ENCODE measurements around the gene ALOX5AP.
"Not testable (repeated sequence)": the region's sequence is repeated elsewhere in the genome, so short reads cannot be mapped to it uniquely, and the experiment has no call there.

The ALOX5AP gene

GRCh38 chr13:30739237-30739528 lies 3.8 kb downstream of the ALOX5AP start:
- DNase-seq: no peak

- no peak for DNase-seq
These were observed 4.7 kb downstream of the ALOX5AP start for GRCh38 chr13:30739761-30740642.

DNA sequence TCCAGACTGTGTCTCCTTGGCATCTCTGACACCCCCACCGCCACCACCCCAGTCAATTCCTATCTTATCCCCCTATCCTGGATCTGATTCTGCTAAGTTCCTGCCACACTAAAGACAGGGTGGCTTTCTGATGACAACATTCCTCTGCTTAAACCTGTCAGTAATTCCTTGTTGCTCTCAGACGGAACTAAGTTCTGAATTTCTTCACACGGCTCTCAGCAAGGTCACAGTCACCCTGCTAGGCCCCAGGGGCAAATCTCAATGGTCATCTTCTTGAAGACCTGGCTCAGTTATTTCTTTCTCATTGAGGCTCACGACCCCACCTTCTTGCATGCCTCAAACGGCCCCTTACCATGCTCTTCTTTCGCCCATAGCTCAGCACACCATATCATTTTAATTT lies 7.6 kb downstream of the ALOX5AP start:
- DNase-seq: no peak

DNA sequence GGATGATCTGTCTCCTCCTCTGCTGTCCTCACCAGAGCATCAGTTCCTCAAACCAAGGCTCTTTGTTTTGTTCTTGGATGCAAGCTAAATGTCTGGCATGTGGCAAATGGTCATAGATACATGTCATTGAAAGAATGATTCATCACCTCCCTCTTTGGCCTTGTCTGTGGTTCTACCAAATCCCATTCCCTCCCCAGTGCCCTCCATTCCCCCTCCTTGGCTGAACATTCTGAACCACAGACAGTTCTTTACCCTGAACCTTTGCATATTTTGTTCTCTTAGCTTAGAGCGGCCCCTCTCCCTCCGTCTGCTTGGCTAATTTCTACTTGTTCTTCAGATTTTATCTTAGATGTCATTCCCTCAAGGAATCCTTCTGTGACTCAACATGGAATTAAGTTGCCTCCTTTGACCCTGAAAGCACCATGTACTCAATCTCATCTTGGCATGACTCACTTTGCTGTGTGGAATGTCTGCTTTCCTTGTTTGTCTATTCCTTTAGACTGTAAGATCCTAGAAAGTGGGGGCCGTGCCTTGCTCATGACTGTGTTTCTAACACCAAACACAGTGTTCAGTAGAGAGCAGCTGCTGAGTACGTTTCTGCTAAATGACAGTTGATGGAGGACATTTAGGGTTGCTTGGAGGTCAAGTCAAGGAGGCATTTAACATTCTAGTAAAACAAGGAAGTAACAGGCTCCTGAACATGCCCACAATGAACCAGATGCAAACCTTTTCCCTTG lies 8.1 kb downstream of the ALOX5AP start:
- no peak for DNase-seq

DNA sequence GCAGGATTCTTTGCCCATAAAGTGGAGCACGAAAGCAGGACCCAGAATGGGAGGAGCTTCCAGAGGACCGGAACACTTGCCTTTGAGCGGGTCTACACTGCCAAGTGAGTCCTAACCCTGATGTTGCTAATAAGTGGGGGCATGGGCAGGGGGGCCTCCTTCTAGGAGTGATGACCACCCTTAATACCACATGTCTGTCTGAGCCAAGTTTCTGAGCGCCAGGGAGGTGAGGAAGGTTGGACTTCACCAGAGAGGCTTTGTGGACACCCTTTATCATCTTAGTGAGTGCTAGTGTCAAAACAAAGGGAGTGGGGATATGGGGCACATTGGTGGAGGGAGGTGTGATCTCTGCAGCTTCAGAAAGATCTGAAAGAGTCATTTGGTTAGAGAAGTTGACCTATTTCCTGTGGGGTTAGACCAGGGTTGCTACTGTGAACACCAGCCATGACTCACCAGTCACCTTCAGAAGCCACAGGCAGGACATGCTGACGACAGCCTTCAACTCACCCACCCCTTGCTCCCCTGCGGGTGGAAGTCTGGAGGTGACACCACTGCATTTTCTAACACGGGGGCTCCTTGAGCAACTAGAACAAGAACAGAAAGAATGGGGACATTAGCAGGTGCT lies 8.8 kb downstream of the ALOX5AP start:
- no peak for DNase-seq

- no peak for DNase-seq
These were observed 9.3 kb downstream of the ALOX5AP start for GRCh38 chr13:30744681-30745077.

GRCh38 chr13:30745906-30746686 lies 10.8 kb downstream of the ALOX5AP start:
- DNase-seq: no peak

DNA sequence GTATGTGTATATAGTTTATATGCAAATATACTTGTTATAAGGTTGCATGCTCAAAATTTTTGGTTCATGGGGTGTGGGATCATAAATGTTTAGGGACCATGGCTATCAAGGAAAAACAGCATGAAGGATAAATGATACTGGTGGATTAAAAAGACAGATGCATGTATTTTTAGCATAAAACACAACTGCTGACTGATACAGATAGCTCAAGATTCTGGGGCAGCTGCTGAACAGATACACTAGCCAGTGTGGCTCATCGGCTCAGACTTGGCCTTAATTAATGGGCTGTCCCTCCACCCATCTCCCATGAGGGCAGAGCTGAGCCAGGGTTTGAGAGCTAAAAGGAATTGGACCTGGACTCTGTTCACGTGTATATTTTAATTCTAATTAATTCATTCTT lies 11.4 kb downstream of the ALOX5AP start:
- no peak for DNase-seq

GRCh38 chr13:30747845-30748244 lies 12.5 kb downstream of the ALOX5AP start:
- DNase-seq: not testable (repeated sequence)

DNA sequence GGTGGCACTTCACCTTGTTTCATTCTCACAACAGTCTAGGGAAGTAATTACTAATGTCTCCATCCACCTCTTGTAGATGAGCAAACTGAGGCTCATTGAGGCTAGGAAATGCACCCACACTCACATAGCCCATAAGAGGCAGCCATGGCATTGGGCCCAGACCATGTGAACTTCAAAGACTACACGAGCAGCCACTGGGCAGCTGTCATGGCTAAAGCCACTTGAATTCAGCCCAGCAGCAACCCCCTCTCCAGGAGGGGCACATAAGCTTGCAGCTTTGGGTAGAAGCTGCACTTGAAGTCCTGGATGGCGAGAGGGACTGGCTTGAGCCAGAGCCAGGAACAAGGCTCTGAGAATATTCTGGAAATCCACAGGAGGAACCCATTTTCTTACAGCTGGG lies 13.4 kb downstream of the ALOX5AP start:
- DNase-seq: no peak

GRCh38 chr13:30750036-30750435 lies 14.7 kb downstream of the ALOX5AP start:
- DNase-seq: no peak

DNA sequence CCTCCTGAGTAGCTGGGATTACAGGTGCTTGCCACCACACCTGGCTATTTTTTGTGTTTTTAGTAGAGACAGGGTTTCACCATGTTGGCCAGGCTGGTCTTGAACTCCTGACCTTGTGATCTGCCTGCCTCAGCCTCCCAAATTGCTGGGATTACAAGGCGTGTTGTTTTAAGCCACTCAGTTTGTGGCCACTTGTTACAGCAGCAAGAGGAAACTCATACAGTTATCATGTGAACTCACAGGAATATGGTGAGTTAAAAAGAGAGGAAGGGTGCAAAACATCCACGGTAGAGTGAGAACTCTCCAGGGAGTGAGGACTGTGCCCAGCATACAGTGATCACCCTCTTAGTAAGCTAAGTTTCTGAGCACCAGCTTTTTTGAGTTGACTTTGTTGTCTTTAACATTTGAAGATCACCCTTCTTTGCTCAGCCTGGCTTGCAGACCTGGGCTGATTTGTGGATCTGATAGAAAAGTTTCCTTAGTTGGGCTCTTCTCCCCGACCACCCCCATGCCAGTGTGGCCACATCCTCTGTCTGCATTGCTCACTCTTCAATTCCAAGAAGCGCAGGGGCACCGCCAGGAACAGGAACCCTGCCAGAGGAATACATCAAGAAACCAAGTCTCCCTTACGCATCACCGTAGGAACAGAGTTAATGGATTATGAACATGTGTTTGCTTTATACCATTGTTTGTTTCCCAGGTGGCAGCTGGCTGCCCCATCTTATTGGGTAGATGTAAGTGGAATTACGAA lies 16.0 kb downstream of the ALOX5AP start:
- DNase-seq: no peak

DNA sequence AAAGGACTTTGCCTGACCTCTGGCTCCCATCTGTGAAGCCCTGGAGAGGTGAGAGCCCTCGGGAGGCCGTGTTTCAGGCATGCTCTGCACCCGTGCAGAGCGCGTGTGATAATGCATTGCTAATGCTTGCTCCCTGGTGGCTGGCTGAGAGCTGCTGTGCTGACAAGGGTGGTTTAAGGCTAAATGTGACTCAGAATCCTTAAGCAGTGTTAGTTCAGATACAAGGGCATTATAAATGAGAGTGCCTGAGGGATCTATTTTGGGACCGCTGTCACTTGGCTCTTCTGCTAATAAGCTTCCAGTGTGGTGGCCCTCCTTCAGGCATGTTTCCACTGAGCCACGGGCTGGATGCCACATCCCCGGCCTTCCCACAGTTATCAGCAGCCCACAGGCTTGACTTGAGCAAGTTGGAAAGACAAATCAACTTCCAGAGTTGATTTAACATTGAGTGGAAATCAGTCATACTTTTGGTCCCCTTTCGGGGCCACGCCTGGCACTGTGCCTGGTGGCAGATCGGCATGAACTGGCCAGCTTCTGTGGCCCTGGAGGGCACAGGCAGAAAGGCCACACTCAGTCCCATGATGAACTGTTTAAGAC lies 17.0 kb downstream of the ALOX5AP start:
- DNase-seq: no peak

- no peak for DNase-seq
These were observed 17.8 kb downstream of the ALOX5AP start for GRCh38 chr13:30753030-30753616.

DNA sequence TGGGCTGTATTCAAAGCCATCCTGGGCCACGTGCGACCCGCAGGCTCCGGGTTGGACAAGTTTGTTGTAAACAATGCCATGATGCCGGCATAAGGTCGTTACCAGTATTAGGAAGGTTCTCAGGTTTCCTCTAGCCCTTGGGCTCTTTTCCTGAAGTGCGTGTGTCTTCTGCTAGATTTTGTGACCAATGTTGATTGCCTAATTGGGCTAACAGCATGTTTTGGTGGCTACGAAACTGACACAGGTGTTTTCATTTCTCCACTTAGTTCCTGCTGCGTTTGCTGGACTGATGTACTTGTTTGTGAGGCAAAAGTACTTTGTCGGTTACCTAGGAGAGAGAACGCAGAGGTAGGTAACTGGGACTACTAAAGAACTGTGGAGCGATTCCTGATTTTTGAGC lies 20.3 kb downstream of the ALOX5AP start:
- DNase-seq: no peak

GRCh38 chr13:30757026-30757742 lies 21.8 kb downstream of the ALOX5AP start:
- no peak for DNase-seq

DNA sequence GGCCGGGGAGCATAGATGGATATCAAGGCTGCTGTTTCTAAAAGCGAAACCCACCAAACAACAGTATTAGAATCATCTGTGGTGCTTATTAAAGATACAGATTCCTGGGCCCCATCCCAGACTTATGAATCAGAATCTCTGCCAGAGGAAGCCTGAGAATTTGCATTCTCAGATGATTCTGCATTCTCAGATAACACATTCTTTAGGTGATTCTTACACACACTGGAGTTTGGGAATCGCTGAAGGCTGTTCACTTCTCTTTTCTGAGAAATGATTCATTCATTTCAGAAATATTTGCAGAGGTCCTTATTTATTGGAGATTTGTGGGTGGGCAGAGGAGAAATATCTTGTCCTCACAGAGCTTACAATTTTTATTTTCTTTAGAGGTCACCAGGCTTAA lies 24.4 kb downstream of the ALOX5AP start:
- no peak for DNase-seq

DNA sequence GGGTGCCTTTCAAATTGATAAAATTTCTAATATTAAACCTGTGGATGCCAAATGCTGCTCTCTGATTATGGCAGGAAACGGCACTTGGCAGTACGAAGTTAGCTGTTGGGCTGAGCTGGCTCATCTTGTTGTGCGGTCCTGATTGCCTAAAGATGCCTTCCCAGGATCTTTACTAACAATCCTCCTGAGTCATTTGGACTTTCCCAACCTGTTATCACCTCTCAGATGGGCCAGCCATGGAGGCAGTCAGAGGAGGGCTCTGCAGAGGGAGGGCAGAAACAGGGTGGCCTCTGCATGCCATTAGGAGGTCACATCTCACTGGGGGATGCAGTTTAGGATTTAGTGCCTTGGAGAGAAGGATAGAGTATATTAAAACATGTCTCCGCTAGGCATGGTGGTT lies 27.3 kb downstream of the ALOX5AP start:
- DNase-seq: no peak

DNA sequence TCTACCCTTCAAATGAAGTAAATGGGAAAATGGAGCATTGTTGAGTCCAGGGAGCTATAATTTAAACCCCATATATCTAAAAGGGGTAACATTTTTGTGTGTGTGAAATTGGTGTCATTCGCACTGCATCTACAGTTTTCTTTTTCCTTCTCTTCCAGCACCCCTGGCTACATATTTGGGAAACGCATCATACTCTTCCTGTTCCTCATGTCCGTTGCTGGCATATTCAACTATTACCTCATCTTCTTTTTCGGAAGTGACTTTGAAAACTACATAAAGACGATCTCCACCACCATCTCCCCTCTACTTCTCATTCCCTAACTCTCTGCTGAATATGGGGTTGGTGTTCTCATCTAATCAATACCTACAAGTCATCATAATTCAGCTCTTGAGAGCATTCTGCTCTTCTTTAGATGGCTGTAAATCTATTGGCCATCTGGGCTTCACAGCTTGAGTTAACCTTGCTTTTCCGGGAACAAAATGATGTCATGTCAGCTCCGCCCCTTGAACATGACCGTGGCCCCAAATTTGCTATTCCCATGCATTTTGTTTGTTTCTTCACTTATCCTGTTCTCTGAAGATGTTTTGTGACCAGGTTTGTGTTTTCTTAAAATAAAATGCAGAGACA lies 28.6 kb downstream of the ALOX5AP start:
- DNase-seq: no peak

- no peak for DNase-seq
These were observed 30.9 kb downstream of the ALOX5AP start for GRCh38 chr13:30766231-30766630.
